ENCODE results near the gene FAM222A.

Gene FAM222A

DNA sequence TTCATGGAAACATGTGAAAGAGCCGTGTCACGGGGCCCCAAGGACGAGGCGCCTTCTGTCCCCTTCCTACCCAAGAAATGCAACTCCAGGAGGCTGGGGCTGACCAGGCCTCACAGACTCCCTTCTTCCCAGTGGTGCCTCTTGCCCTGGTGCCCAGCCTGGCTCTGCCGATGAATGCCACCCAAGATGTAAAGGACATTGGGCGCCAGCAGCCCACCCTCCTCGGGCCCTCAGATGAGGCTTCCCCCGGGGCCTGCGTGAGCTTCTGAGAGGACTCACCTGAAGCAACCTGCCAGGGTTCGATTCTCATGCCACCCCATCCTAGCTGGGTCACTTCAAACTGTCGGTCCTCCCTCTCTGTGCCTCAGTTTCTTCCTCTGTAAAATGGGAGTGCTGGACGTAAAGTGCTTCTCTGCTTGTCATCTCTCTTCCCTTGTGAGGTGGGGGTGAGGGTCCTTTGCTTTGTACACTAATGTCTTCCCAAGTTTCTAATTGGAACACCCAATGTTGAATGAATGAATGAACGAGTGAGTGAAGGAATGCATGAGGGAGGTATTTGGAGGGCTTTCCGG lies 10.8 kb downstream of the FAM222A start:
- DNase-seq (ENCODE audit: low read depth, low spot score), result no peak

DNA sequence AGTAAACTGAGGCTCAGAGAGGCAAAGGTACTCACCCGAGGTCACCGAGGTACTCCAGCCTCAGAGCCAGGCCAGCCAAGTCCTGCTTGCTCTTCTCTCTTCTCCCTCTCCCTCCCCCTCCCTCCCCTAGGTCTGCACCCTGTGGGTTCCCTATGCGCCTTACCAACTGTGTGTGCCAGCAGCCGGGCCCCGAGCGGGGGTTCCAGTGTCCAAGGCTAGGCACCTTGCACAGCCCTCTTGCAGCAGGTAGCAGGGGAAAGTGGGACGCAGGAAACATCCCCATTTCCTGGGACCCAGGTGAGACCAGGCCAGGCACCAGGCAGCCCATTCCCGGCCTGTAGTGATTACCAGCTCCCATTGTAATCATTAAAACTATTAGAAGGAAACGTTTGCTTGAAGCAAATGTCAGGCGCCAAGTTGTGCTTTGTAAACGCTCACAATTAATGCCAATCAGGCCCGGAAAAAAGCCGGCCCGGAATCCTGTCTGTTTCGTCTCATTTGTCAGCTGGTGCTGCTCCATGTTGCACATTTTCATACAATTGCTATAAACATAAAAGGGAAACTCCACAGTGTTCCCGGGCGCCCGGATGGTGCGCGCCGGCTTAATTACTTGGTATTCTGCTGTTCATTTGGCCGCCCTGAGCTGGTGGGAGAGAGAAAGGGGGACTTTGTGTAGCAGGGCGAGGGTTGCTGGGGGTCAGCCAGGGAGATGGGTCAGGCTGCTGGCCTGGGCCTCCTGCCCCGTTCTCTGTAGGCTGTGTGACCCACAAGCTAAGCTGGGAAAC lies 11.9 kb downstream of the FAM222A start:
- DNase-seq (ENCODE audit: low read depth, low spot score), result no peak

DNA sequence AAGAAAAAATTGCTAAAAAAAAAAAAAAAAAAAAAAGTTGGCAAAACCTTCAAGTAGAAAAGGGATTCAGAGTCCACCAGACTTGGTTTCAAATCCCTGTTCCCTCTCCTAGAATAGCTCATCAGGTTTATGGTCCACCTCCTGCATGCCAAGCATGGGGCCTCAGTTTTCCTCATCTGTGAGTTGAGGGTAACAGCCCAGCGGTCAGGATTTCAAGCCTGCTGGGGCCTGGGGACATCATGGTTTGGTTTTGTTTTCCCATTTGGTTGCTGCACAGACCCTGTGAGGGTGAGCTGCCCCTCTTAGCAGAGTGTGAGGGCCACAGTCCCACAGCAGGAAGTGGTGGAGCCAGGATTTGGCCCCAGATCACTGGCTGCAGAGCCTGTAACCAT lies 12.5 kb downstream of the FAM222A start:
- DNase-seq (ENCODE audit: low read depth, low spot score), result no peak

DNA sequence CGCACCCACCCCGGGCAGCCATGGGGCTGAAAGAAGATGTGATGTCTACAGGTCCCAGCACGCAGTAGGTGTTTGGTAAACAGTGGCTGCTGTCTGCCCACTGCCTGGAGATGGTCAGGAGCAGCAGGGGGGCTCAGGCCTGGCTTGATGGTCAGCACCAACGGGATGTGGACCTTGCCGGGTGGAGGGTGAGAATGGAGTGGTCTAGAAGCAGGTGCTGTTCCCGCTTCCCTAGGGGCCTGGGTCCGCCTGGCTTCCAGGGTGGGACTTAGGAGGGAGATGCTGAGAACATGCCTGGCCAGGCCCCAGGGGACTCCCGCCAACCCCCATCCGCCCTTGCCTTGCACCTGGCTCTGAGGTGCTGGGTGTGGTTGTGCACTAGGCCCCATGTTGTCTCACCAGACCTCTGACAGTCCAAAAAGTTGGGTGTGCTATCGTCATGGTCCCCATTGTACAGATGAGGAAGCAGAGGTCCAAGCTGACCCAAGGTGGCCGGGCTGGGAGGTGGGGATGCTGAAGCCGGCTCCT lies 12.9 kb downstream of the FAM222A start:
- no peak for DNase-seq (ENCODE audit: low read depth, low spot score)

DNA sequence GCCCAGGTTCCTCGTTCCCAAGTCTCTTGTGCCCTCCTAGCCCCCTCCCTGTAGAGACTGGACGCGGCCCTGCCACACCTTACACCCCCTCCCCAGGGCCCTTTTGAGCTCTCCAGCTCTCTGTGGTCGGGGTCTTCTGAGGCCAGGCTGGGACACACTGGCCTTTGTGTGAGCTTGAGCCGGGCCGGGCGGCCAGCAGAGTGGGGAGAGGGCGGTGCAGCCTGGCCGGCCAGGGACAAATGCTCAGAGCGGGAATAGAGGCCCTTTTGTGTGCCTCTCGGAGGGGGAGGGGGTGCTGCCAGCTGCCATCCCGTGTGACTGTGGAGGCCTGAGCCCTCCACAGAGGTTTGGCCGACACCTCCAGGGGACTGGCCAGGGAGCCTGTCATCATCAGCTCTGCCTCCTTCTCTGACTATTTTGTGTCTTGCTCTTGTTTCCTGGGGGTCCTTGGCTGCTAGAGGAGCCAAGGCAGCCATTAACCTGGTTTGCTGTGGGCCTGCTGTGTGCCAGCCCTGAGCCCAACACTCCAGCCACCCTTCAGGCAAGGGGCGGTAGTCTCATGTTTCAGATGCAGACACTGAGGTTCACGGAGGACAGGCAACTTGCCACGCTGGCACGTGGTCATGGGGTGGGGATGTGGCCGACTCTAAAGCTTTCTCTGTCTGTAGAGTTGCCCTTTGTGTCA lies 13.6 kb downstream of the FAM222A start:
- no peak for DNase-seq (ENCODE audit: low read depth, low spot score)

DNA sequence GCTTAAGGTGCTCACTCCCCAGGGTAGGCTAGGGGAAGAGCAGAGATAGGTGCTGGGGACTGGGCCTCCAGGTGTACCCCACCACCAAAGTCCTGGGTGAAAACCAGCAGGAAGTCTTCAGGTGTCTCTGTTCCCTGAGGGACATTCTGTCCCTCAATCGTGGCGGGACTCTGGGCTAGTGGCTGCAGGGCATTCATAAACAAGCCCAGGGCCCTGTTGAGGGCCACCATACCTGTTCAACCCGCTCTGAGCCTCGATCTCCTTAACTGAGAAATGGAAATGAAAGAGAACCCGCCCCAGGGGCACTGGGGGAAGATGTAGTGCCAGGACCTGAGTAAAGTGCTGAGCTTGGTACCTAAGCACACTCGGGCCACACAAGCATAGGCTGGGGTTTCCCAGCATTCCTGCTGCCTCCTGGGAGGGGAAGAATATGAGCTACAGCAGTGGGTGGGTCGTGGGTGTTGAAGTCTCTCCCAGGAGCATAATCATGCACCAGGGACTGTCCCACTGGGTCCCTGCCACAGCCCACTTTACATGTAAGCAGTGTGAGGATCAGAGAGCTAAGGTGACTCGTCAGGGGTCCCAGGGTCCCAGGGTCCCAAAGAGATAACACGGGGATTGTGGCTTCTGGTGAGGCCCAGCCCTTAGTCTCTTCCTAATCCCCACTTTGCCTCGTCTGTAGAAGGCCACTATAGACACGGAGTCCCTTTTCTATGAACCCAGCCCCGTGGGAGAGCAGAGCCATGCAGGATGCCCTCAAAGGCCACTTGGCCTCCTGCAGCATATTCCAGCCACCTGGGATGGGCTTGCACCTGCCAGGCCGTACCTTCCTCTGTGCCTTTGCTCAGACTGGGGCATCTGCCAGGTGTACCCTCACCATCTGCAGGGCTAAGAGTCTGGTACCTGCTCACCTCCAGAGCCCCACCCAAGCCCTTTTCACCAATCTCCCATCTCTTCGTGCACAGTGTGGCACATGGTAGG lies 14.4 kb downstream of the FAM222A start:
- DNase-seq (ENCODE audit: low read depth, low spot score), result no peak

DNA sequence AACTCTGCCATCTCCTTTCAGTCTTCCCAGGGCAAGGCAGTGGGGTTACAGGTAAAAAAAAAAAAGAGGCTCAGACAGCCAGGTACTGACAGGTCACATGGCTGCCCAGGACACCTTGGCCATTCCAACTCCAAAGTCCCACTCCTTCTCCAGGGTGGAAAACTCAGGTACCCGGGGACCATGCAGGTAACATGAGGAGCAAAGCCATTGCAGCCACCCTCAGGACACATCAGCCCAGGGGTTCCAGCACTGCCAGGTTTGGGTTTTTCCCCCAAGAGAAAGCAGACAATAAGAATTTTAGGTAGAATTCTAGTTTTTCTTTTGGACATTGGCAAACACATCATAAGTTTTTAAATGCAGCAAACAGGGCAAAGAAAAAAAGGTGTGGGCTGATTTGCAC lies 15.3 kb downstream of the FAM222A start:
- DNase-seq (ENCODE audit: low read depth, low spot score), result no peak

DNA sequence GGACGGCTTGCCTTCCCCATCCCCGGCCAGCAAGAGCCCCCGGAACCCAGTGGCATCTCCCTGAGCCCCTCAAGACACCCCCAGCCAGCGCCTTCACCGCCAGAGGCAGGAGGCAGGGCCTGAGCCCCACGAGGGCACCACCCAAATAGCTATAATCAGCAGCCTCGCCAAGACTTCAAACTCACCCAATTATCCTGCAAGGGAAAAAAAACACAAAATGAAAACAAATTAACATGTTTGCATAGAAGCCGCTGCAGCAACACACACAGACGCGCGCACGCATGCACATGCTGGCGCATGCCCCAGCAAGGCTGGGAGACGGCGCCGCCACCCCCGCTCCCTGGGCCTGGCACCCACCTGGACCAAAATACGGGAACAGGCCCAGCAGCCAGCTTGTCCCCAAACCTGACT lies 15.8 kb downstream of the FAM222A start:
- no peak for DNase-seq (ENCODE audit: low read depth, low spot score)

DNA sequence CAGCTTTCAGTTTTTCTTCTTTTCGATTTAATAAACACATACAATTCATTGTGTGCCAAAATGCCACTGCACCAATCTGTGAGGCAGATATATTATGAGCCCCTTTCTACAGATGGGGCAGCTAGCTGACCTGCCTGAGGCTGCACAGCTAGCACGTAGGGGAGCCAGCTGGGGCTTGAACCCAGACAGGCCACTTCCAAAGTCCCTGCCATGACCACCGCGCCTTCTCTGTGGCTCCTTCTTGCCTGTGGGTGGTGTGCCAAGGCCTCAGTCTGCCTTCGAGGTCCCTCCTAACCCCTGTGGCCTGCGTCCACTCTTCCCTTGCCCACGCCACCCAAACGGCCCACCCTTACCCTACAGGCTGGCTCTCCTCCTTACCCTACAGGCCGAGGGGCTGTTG lies 16.2 kb downstream of the FAM222A start:
- no peak for DNase-seq (ENCODE audit: low read depth, low spot score)

DNA sequence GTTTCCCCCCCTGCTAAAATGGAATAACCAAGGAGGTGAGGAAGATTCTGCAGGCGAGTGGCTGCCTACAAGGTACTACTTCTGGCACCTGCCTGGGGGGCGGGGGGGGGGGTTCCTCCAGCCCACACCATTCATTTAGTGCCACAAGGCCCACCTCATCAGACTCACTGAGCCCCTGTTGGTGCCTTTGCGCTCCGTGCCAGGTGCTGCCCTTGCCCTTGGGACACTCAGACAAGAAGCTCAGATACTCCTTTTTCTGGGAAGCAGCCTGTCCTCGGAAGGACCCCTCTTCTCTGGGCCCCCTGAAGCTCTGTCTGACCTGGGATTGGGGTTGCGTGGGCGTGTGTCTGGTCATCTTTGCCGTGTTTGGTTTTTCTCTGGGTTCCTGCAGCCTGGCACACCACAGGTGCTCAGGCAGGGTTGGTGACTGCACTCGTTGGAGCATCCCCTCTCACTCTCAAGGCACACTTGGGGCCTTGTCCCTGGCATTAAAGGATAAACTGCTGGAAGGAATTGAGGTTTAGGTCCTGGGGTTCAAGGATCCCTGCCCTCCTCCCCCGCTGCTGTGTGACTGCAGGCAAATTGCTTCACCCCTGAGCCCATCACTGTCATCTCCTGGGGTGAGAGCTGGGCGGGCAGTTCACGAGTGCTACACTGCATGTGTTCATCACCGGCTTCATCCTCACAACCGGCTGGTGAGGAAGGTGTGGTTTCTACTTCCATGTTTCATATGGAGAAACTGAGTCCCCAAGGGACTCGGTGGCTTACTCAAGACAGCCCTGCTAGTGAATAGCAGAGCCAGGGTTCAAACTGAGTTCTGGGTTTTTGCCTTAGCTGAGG lies 16.9 kb downstream of the FAM222A start:
- no peak for DNase-seq (ENCODE audit: low read depth, low spot score)

DNA sequence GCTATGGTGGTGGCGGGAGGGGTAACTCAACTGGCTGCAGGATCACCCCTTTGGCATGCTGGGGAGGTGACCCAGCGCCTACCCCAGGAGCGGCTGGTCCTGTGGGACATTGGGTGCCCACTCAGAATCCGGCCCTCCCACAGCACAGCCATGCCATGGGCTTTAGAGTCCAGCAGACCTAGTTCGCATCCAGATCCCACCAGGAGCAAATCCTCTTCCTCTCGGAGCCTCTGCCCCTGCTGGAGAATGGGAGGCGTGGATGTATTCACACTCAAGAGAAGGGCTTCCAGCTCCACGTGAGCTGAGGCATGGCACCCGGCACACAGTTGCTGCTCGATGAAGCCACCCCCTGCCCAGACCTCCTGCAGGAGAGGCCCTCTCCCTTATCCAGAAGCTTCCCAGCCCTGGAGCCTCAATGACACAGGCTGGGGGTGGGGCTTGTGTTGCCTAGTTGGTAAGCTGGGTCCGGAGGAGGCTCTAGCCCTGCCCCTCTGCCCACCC lies 17.7 kb downstream of the FAM222A start:
- no peak for DNase-seq (ENCODE audit: low read depth, low spot score)

DNA sequence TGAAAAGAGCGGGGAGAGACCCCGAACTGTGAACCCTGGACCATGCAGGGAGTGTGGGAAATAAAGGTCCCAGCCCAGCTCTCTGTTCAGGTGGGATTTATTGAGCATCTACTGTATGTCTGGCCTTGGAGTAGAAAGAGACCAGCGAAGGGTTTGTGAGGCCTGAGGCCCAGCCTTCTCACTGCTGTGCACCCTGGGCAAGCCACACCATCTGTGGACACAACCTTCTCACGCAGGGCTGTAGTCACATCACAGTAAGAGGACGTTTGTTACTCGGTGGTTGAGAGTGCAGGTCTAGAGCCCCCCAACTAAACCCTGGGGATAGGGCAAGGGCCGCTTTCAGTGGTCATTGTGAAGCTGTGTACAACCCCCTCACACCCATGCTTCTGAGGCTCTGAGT lies 18.2 kb downstream of the FAM222A start:
- DNase-seq (ENCODE audit: low read depth, low spot score), result no peak

DNA sequence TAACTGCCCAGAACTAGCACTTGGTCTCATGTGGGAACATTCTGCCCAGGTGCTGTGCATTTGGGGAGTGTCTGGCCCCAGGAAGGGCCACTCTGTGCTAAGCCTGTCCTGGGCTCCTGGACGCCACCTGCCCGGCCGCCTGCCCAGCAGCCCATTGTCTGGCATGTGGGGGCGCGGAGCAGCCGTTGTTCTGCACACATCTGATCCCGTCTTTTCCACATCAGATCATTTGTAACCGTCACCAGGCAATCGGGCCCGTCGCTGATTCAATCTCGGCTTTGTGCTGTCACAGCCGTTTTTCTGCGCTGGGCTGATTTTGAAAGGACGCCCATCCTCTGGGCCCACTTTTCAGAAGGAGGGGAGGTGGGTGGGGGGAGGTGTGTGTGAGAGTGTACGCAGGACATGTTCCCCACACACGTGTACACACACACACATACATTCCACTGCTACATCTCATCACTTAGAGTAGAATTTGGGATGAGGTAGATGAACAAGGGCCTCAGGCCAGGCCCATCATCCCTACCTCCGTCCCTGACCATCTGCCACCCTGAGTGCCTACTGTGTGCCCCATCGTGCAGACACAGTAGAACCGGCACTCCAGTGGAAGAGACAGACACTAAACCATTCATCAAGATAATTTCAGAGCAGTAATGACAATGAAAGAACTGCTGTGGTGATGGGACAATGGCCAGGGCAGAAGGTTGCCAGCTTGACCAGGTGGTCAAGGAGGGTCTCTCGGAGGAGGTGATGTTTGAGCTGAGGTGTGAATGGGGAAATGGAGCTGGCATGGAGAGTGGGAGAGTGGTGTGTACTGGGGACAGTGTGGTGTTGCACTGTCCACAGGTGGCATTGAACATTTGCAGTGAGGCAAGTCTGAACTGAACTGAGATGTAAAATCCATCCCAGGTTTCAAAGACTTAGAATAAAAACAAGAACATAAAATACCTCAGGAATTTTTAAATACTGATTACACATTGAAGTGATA lies 19.0 kb downstream of the FAM222A start:
- DNase-seq (ENCODE audit: low read depth, low spot score), result no peak

DNA sequence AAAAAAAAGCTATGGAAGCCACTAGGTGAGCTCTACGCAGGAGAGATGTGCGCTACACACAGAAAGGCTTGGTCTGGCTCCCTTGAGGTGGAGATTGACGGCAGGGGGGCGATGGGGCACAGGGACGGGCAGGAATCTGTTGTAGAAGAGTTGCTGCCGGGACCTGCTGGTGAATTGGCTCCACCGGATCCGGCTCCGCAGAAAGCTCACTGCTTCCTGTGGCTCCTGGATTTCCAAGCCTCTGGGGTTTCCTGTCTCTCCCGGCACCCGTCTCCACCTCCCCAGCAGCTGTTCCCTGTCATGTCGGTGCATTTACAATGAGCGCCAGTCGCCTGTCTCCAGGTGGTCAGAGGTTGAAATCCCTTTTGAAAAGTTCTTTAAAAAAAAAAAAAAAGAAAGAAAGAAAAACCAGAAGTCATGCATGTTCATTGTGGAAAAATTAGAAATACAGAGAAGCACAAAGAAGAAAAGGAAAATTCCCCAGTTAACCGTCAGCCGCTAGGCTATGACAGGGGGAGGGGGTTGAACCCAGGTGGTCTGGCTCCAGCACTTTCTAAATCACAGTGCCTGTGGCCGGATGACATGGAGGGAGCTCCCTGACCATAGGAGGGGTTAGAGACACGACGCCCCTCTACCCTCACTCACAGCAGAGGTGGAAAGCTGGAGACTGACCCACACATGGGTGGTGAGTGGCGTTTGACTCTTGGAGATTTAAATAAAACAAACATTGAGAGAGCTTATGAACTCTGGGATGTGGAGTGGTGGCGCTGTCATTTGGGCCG lies 20.8 kb downstream of the FAM222A start:
- no peak for DNase-seq (ENCODE audit: low read depth, low spot score)

DNA sequence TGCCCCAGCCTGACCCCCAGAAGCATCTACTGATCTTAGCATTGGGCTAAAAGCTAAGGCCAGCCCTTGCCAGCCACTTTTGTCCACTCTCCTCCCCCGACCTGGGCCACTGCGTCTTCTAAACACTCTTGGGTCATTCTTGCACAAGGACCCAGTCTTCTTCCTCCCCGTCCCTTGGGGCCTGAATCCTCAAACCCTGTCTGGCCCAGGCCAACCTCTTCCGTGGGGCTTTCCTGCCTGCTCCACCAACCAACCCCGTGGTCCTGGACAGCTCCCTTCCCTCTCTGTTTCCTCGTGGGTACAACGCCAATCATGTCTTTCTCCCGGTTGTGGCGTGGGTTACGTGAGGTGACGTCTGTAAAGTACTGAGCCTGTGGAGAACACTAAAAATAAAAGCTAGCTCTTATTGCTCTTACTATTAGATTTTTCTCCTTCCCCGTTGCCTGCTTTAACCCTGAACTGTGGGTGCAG lies 21.5 kb downstream of the FAM222A start:
- DNase-seq (ENCODE audit: low read depth, low spot score), result no peak

DNA sequence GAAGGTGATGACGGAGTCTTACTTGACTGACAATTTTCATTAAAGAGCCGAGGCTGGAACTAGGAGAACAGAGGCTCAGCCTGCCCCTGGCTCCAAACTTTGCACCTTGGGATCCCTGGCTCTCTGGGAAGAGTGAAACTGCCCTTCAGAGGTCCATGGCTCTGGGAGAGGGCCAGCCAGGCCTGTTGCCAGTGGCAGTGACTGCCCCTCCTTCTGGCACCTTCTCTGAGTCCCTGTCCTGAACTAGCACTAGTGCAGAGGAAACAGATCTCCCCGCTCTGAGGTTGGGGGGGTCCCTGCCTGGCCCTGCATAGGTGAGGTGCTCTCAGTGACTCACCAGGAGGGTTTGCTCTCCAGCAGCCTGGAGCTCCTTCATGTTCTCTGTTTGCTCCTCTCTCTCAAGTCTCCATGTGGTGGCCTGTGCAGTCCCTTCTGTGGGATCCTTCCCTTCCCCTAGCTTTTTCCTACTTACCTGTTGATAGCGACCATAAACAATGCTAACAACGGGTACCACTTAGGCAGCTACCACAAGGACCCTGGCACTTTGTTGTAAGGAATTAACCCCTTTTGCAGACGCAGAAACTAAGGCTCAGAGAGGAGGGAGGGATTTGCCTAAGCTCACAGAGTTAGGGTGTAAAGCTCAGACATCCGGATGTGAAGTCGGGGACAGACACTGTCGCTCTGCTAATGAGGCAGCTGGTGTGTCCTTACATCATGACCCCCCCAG lies 22.4 kb downstream of the FAM222A start:
- no peak for DNase-seq (ENCODE audit: low read depth, low spot score)

DNA sequence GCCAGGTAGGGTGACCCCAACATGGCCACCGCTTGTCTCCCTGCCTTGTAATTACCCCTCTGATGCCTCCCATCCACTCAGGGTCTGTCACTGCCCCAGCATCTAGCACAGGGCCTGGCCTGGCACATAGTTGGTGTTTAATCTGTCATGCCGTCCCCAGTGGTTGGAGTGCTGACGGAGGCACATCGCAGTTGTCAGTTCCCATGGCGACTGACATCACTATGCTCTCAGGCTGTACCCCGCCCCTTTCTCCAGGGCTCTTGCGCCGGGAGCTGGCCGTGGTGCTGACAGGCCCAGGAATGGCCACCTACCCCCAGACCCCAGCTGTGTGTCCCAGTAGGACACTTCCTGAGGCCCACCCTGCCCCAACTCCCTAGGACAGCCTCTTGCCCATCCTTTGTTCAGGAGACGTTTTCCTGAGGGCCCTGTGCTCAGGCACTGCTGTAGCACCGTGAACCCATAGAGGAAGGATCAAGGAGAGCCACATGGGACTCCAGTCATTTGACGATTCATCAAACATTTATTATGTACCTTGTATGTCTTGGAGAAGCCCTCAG lies 23.0 kb downstream of the FAM222A start:
- no peak for DNase-seq (ENCODE audit: low read depth, low spot score)
